Muscle layer of colon (tissue), 2 donors: Measurements from ENCODE around the gene MRPL45.
A peak's percentile ranks its signal among the peaks of the same experiment; 100 is the strongest.

Experiments
- H3K27ac ChIP-seq: one replicate; pipeline ENCODE4 v1.7.0; 2013; ENCODE audit warnings: low read depth, mild to moderate bottlenecking, low read length, moderate library complexity
- H3K27me3 ChIP-seq, 2 donors: one replicate each; pipeline ENCODE4 v1.7.0; 2013; ENCODE audit warnings: low read length in 2 of 2, mild to moderate bottlenecking in 2 of 2; ENCODE audit not compliant: insufficient read depth in 2 of 2, control insufficient read depth in 1 of 2
- H3K36me3 ChIP-seq: one replicate; pipeline ENCODE4 v1.7.0; 2013; ENCODE audit warnings: mild to moderate bottlenecking, low read length; ENCODE audit not compliant: insufficient read depth
- H3K4me1 ChIP-seq: one replicate; pipeline ENCODE4 v1.7.0; 2013; ENCODE audit warnings: mild to moderate bottlenecking, low read length; ENCODE audit not compliant: insufficient read depth
- H3K4me3 ChIP-seq, 2 donors: one replicate each; pipeline ENCODE4 v1.7.0; 2013; ENCODE audit warnings: low read length in 2 of 2, low read depth in 1 of 2, mild to moderate bottlenecking in 1 of 2, moderate library complexity in 1 of 2
- H3K9ac ChIP-seq: one replicate; pipeline ENCODE4 v1.7.0; 2013; ENCODE audit warnings: low read length
- H3K9me3 ChIP-seq: one replicate; pipeline ENCODE4 v1.7.0; 2013; ENCODE audit warnings: mild to moderate bottlenecking, low read length
- donor health status: abdominal sarcoma.
- donor health status: Adenocarcinoma of cecum.

The MRPL45 gene

DNA sequence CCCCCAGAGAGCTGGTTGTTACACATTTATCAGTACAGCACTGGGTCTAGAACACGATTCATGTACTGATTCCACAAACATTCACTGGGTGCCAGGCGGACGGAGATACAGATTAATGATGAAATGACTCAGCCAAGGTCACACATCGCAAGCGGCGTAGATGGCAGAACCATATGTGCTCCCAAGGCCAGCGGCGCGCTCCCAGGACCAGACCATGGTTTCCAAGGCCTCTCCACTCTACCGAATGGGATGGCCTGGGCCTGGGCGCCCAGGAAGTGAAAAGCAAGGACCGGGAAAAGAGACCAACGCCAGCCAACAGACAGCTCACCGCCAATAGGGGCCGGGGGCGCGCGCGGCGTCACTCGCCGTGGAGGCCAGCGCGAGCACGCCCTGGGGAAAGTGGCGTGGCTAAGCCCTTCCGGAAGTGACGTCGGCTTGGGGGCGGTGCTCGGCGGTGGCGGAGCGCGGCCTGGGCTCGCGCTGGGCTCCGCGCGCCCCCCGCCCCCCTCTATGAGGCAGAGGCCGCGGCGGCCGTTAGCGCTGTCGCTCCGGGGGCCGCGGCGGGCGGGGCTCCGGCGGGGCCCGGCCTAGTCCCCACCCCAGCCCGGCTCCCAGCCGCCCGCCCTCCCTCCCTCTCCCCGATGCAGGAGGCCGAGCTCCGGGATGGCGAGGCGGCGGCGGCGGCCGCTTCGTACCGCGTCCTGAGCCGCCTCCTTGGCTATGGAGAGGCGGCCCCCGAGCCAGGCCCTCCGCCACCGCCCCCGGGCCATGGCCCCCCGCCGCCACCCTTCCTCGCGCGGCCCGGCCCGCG, 54.6 kb downstream of the MRPL45 start, which contains the start of gene SOCS7:
Gene SOCS7, plus strand, starts transcription at position 433 of the 811 bp plus-strand sequence. Its CDS starts 209 bp downstream, at position 642.
- Histone ChIP-seq H3K36me3 (no peaks in the 10 kb centered on the region), H3K9ac (no peak within 1 kb of the TSS), H3K4me3 (peak within 1 kb of the TSS; percentile 75 to 82), H3K9me3 (no peaks in the 10 kb centered on the region), H3K4me1 (peaks cover 32% of the 10 kb centered on the region), H3K27ac (peak within 1 kb of the TSS; percentile 75), H3K27me3 (no peaks in the 10 kb centered on the region)

DNA sequence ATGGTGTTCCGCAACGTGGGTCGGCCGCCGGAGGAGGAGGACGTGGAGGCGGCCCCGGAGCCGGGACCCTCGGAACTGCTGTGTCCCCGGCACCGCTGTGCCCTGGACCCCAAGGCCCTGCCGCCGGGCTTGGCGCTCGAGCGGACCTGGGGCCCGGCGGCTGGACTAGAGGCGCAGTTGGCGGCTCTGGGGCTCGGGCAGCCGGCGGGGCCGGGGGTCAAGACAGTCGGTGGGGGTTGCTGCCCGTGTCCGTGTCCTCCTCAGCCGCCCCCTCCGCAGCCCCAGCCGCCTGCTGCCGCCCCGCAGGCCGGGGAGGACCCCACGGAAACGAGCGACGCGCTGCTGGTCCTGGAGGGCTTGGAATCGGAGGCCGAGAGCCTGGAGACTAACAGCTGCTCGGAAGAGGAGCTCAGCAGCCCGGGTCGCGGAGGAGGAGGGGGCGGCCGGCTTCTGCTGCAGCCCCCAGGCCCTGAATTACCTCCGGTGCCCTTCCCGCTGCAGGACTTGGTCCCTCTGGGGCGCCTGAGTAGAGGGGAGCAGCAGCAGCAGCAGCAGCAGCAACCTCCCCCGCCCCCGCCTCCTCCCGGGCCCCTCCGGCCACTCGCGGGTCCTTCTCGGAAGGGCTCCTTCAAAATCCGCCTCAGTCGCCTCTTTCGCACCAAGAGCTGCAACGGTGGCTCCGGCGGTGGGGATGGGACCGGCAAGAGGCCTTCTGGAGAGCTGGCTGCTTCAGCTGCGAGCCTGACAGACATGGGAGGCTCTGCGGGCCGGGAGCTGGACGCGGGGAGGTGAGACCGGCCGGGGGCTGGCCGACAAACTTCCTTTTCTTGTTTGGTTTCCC, 55.5 kb downstream of the MRPL45 start:
- no peaks in the 10 kb centered on the region for H3K27me3 ChIP-seq
- peak overlapping the region; percentile 75 to 82 for H3K4me3 ChIP-seq
- peaks cover 40% of the 10 kb centered on the region for H3K4me1 ChIP-seq
- H3K27ac ChIP-seq, result peak overlapping the region; percentile 71
- H3K9me3 ChIP-seq, result no peaks in the 10 kb centered on the region
- H3K9ac ChIP-seq, result peak overlapping the region; percentile 34
- H3K36me3 ChIP-seq, result no peaks in the 10 kb centered on the region

DNA sequence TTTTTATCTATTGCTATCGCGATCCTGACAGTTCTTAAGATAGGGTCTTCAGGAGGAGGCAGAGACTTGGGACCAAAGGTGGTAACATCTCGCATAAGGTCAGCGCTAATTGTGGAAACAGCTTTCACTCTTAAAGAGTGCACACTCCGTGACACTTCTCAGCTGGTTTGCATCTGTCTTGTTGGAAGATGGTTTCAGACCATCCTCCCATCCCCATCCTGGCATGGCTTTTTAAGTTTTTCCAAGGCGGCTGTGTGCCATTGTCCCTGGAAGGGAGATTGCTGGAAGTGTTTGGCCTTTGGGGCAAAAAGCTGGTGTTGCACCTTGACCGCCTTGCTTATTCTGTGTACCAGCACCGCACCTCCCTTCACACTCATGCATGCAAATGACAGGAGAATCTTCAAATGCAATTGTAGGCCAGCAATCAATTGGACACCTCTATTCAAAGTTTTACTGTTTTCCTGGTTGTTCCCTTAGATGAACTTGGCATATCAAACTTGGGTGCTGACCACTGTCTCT, 56.2 kb downstream of the MRPL45 start:
- Histone ChIP-seq H3K4me3 (peak overlapping the region; percentile 75 to 82), H3K4me1 (peaks cover 47% of the 10 kb centered on the region), H3K27ac (peak overlapping the region; percentile 71), H3K9ac (peak overlapping the region; percentile 34), H3K36me3 (no peaks in the 10 kb centered on the region), H3K27me3 (no peaks in the 10 kb centered on the region), H3K9me3 (no peaks in the 10 kb centered on the region)

DNA sequence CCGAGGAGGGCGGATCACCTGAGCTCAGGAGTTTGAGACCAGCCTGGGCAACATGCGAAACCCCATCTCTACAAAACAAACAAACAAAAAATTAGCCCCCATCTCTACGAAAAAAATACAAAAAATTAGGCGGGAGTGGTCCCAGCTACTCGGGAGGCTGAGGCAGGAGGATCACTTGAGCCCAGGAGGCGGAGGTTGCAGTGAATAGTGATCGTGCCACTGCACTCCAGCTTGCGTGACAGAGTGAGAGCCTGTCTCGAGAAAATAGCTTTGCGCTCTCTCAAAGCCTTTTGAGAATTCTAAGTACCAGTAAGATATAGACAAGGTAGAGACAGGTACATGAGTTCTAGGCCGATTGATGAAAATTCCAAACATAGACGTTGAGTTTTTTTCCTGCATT, 56.7 kb downstream of the MRPL45 start:
- H3K4me3 ChIP-seq, result peak overlapping the region in 1 of 2 donors; percentile 82

DNA sequence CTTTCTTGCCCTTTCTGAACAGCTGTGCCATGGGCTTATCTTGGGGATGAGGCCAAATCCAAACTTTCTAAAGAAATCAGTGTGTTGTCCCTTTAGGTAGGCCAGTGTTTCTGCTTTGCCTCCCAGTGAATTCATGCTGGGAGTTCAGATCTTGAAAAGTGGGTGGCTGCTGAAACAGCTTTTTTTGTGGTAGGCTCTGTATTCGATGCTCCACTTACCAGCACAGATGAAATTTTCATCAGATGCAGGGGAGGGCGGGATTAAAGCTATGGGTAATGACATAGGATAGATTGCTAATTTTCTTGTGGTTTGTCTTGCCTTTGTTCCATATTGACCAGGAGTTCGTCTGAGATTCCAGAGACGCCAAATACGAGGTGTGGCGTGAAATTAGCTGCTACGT, 57.5 kb downstream of the MRPL45 start:
- H3K27me3 ChIP-seq, result no peaks in the 10 kb centered on the region
- no peaks in the 10 kb centered on the region for H3K9me3 ChIP-seq
- no peaks in the 10 kb centered on the region for H3K36me3 ChIP-seq
- H3K9ac ChIP-seq, result peak overlapping the region; percentile 5
- H3K27ac ChIP-seq, result no peak overlapping the region
- peak overlapping the region in 1 of 2 donors; percentile 82 for H3K4me3 ChIP-seq
- H3K4me1 ChIP-seq, result peaks cover 59% of the 10 kb centered on the region

More for the DNA sequence above, 56.7 kb downstream of the MRPL45 start:
- Histone ChIP-seq H3K9me3 (no peaks in the 10 kb centered on the region), H3K4me1 (peaks cover 52% of the 10 kb centered on the region), H3K9ac (peak overlapping the region; percentile 34), H3K27me3 (no peaks in the 10 kb centered on the region), H3K27ac (peak overlapping the region; percentile 71), H3K36me3 (no peaks in the 10 kb centered on the region)

DNA sequence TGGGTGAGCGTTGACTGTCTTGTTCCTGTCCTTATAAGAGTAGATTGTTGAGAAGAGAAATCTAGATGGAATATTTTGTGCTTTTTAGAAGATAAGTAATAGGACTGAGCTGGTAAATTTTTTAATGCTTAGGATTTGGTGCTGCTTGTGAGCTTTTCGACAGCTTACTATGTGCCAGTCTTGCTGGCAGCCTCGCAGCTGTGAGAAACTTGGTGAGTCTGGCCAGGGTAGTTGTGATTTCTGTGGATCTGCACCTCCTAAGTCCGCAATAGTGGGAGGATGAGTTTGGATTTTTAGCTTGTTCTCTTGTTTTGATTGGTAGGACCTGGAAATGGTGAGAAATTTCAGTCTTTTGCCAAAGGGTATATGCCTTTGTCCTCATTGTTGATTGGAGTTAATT, 58.3 kb downstream of the MRPL45 start:
- Histone ChIP-seq H3K4me1 (peaks cover 59% of the 10 kb centered on the region), H3K36me3 (no peaks in the 10 kb centered on the region), H3K27ac (no peak overlapping the region), H3K9ac (peak overlapping the region; percentile 5), H3K9me3 (no peaks in the 10 kb centered on the region), H3K27me3 (no peaks in the 10 kb centered on the region), H3K4me3 (peak overlapping the region in 1 of 2 donors; percentile 19)

DNA sequence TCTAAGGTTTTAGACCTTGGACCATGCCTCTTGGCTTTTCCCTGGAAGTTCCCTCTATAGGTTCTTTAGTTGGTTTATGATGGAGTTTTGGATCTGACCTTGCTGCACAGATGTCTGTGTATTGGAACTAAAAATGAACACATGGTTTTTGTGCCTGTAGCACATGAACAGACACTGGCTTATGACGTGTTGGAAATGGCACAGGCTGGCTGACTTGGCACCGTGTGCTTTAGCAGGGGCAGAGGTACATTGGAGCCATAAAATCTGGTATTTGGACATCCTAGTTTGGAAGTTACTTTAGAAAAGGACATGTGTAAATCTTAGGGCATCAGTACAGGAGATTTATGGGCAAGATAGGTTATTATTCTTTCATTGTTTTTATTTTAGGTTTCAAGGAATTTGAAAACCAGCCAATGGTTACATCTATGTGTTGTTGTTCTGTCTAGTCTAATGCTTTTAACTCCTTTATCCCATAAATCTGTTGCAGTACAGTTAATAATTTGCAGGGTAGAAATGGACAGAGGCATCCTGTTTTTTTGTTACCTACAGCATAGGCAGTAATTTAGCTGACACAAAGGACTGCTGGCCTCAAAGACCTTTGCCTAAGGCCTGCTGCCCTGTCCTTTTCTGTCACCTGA, 60.6 kb downstream of the MRPL45 start:
- Histone ChIP-seq H3K4me1 (peaks cover 71% of the 10 kb centered on the region), H3K9ac (no peak overlapping the region)

DNA sequence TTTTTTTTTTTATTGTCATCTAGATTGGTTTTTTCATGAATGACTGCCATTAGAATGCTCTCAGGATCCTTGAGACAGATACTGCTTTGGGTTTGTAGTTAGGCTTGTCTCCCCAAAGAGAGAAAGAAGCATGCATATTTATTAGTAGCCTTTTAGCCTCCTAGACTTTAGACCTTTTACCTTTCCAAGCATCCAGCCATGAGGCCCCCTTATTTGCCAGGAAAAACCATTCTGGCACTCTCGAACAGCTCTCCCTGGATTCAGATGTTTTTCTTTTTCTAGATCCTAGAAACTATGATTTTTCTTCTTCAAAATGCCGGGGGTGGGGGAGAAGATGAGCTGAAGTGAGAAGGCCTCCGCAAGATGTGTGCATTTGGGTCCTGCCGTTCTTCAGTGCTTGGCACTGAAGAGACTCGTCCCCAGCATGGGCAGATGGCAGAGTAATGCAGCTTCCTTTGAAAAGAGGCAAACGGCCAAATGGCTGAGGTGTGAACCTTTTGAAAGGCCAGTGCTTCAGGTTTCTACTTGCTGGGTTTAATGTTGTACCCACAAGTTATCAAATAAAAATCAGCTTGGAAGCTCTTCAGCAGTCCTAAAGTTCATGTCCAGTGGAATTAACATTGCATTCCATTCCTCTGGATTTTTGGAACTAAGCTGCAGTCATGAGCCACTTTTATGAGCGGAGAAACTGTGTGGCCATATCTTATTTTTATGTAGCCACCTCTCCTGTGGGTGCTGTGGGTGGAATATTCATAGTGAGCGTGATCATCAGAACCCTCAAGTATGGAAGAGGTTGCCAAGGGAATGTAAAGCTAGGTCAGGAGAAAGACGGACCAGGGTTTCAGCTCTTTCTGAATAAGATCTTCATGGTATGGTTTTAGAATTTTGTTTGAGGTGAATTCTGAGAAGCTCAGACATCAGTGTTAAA, 61.9 kb downstream of the MRPL45 start:
- Histone ChIP-seq H3K36me3 (peaks cover 10% of the 10 kb centered on the region), H3K27ac (peak overlapping the region; percentile 35), H3K4me3 (no peak overlapping the region), H3K9me3 (no peaks in the 10 kb centered on the region), H3K27me3 (no peaks in the 10 kb centered on the region), H3K9ac (no peak overlapping the region), H3K4me1 (peaks cover 63% of the 10 kb centered on the region)

More for the DNA sequence above, 60.6 kb downstream of the MRPL45 start:
- Histone ChIP-seq H3K27ac (peak overlapping the region; percentile 29), H3K27me3 (no peaks in the 10 kb centered on the region), H3K36me3 (no peaks in the 10 kb centered on the region), H3K9me3 (no peaks in the 10 kb centered on the region), H3K4me3 (no peak overlapping the region)

DNA sequence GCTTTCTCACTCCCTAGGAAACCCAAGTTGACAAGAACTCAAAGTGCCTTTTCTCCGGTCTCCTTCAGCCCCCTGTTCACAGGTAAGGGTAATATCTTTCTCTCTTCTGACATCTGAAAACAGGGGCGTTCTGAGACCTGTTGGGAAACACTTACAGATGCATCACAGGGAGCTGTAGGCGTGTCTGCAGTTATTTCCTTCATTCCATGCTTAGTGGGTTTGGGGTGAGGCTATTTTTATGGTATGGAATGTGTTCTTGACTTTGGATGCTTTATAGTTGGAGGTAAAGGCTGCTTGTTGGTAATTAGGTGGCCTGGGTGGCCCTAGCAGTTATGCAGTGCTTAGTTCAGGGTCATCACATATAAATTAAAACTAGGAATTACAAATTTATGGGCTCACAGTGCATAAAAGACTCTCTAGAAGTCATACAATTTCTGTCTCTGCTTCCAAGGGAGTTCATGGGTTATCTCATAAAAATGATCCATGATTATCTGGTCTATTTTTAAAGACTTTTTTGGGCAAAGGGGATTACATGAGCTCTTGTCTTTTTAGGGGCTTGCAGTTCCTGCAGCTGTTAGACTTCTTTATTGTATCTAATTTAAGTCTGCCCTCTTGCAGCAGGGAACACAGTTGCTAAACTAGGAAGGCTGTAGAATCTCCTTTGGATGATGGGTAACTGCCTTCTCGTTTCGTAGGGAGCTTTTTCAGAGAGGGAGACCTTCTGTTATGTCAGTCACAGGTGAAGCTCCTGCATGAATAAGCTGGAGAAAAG, 64.9 kb downstream of the MRPL45 start:
- H3K4me1 ChIP-seq, result peaks cover 41% of the 10 kb centered on the region
- H3K27ac ChIP-seq, result no peak overlapping the region
- peaks cover 27% of the 10 kb centered on the region for H3K36me3 ChIP-seq
- H3K4me3 ChIP-seq, result no peak overlapping the region
- no peaks in the 10 kb centered on the region for H3K9me3 ChIP-seq
- H3K27me3 ChIP-seq, result no peaks in the 10 kb centered on the region
- no peak overlapping the region for H3K9ac ChIP-seq

DNA sequence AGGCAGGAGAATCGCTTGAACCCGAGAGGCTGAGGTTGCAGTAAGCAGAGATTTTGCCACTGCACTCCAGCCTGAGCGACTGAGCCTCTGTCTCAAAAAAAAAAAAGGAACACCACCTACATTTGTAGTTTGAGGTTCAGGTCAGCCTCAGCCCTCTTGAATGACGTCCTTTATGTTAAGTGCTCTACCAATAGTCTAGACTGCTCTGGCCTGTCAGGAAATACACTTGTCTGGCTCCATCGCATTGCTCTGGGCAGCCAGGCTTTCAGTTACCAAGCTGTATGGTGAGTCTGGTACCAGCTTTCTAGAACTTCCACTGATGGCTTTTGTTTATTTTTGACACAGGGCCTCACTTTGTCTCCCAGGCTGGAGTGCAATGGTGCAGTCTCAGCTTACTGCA, 66.0 kb downstream of the MRPL45 start:
- no peak overlapping the region for H3K4me3 ChIP-seq
- H3K27ac ChIP-seq, result no peak overlapping the region
- H3K9ac ChIP-seq, result no peak overlapping the region
- peaks cover 29% of the 10 kb centered on the region for H3K4me1 ChIP-seq
- no peaks in the 10 kb centered on the region for H3K27me3 ChIP-seq
- H3K36me3 ChIP-seq, result peaks cover 36% of the 10 kb centered on the region
- no peaks in the 10 kb centered on the region for H3K9me3 ChIP-seq
